Upper lobe of left lung (tissue), 4 donors: Measurements from ENCODE around the gene TLK2.

Experiments used
- EP300 ChIP-seq, 4 donors: sonication (generic); formaldehyde crosslinking; IDR thresholded peaks; one replicate each; pipeline ENCODE4 v1.5.1; 2017; ENCODE audit warnings: antibody characterized with exemption in 4 of 4, control low read depth in 2 of 4
- TF ChIP-seq, protein P1 (sequence below), 6 experiments: fragments of 450-650 bp in 4 of 6; fragments of 200-600 bp in 2 of 6; sonication (generic) in 2 of 6; IDR thresholded peaks; one replicate each; pipeline ENCODE4 v1.5.1; 2016 to 2019; ENCODE audit warnings: antibody characterized with exemption in 6 of 6

GRCh38 chr17:62595484-62595883, 116.9 kb downstream of the TLK2 start:
- TF ChIP-seq, protein P1, sequence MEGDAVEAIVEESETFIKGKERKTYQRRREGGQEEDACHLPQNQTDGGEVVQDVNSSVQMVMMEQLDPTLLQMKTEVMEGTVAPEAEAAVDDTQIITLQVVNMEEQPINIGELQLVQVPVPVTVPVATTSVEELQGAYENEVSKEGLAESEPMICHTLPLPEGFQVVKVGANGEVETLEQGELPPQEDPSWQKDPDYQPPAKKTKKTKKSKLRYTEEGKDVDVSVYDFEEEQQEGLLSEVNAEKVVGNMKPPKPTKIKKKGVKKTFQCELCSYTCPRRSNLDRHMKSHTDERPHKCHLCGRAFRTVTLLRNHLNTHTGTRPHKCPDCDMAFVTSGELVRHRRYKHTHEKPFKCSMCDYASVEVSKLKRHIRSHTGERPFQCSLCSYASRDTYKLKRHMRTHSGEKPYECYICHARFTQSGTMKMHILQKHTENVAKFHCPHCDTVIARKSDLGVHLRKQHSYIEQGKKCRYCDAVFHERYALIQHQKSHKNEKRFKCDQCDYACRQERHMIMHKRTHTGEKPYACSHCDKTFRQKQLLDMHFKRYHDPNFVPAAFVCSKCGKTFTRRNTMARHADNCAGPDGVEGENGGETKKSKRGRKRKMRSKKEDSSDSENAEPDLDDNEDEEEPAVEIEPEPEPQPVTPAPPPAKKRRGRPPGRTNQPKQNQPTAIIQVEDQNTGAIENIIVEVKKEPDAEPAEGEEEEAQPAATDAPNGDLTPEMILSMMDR (IDR thresholded peaks at IDR 0.05), result no peak
- TF ChIP-seq EP300 (IDR thresholded peaks at IDR 0.05), result no peak
